Loucy (cell line): ENCODE data around the gene CDK18.

Experiments used
- EZH2phosphoT487 ChIP-seq: fragments of 200-600 bp; IDR thresholded peaks from 2 replicates; pipeline ENCODE4 v1.6.1; 2018; ENCODE audit warnings: antibody characterized with exemption, mild to moderate bottlenecking, moderate library complexity, borderline replicate concordance
- TF ChIP-seq, protein P1 (sequence below): fragments of 200-600 bp; sonication (generic); conservative IDR thresholded peaks from 2 replicates; pipeline ENCODE4 v1.5.1; 2014; ENCODE audit warnings: mild to moderate bottlenecking, antibody characterized with exemption, low read length

DNA sequence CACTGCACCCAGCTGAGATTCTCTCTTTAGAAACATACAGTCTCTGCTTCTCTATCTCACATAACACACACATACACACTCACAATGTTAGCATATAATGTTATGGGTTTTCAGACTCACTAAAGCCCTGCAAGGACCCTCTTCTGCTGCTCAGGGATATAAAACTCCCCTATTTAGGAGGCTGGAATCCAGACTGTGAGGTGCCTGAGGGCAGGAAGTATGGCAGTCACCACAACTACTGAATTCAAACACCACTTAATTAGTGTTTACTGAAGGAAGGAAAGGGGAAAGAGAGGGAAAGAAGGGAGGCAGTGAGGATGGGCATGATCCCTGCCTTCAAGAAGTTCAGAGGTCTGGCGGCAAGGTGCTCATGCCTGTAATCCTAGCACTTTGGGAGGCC is 7.8 kb upstream of the CDK18 start:
- TF ChIP-seq, protein P1, sequence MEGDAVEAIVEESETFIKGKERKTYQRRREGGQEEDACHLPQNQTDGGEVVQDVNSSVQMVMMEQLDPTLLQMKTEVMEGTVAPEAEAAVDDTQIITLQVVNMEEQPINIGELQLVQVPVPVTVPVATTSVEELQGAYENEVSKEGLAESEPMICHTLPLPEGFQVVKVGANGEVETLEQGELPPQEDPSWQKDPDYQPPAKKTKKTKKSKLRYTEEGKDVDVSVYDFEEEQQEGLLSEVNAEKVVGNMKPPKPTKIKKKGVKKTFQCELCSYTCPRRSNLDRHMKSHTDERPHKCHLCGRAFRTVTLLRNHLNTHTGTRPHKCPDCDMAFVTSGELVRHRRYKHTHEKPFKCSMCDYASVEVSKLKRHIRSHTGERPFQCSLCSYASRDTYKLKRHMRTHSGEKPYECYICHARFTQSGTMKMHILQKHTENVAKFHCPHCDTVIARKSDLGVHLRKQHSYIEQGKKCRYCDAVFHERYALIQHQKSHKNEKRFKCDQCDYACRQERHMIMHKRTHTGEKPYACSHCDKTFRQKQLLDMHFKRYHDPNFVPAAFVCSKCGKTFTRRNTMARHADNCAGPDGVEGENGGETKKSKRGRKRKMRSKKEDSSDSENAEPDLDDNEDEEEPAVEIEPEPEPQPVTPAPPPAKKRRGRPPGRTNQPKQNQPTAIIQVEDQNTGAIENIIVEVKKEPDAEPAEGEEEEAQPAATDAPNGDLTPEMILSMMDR = no peak
- TF ChIP-seq EZH2phosphoT487 = no peak
